Suprapubic skin (tissue), 4 donors: ENCODE measurements around the gene HERC2.
"Not testable (repeated sequence)": the region's sequence is repeated elsewhere in the genome, so short reads cannot be mapped to it uniquely, and the experiment has no call there.

ENCODE experiments used
- EP300 ChIP-seq: sonication (generic); formaldehyde crosslinking; IDR thresholded peaks from one replicate; pipeline ENCODE4 v1.6.1; 2017; ENCODE audit warnings: antibody characterized with exemption
- POLR2A ChIP-seq, 2 donors: fragments of 450-650 bp; IDR thresholded peaks; one replicate each; pipeline ENCODE4 v1.6.1; 2017; ENCODE audit warnings: antibody characterized with exemption in 2 of 2, mild to moderate bottlenecking in 2 of 2, moderate library complexity in 2 of 2
- POLR2AphosphoS5 ChIP-seq, 3 donors: sonication (generic); formaldehyde crosslinking; IDR thresholded peaks; one replicate each; pipeline ENCODE4 v1.6.1; 2017; ENCODE audit warnings: antibody characterized with exemption in 3 of 3
- TF ChIP-seq, protein P1 (sequence below), 2 donors: fragments of 200-600 bp in 1 of 2; fragments of 450-650 bp in 1 of 2; sonication (generic) in 1 of 2; IDR thresholded peaks; one replicate each; pipeline ENCODE4 v1.5.1; 2016 to 2019; ENCODE audit warnings: antibody characterized with exemption in 2 of 2, mild to moderate bottlenecking in 1 of 2, moderate library complexity in 1 of 2

DNA sequence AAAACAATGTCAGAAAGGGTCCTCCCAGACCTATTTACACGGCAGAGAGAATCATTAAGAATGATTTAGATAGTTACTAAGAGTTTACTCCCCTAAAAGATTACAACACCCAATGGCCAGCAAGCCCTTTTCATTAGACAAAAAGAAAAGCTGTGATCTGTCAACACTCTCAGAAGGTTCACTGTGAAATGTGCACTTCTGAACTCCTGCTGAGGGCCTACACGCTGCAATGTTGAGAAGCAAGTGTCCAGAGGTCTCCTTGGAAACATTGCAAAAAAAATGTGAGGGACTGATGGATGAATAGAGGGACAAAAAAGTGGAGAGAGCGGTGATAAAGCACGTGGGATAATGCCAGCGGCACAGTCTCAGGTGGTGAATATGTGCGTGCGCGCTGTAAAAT is 35.3 kb downstream of the HERC2 start:
- TF ChIP-seq, protein P1, sequence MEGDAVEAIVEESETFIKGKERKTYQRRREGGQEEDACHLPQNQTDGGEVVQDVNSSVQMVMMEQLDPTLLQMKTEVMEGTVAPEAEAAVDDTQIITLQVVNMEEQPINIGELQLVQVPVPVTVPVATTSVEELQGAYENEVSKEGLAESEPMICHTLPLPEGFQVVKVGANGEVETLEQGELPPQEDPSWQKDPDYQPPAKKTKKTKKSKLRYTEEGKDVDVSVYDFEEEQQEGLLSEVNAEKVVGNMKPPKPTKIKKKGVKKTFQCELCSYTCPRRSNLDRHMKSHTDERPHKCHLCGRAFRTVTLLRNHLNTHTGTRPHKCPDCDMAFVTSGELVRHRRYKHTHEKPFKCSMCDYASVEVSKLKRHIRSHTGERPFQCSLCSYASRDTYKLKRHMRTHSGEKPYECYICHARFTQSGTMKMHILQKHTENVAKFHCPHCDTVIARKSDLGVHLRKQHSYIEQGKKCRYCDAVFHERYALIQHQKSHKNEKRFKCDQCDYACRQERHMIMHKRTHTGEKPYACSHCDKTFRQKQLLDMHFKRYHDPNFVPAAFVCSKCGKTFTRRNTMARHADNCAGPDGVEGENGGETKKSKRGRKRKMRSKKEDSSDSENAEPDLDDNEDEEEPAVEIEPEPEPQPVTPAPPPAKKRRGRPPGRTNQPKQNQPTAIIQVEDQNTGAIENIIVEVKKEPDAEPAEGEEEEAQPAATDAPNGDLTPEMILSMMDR (IDR thresholded peaks at IDR 0.05), result not testable (repeated sequence)
- TF ChIP-seq POLR2AphosphoS5 (IDR thresholded peaks at IDR 0.05); EP300; POLR2A (IDR thresholded peaks at IDR 0.05): not testable (repeated sequence)
